Sigmoid colon (tissue), 4 donors: Measurements from ENCODE around the gene YLPM1.

ENCODE experiments used
- EP300 ChIP-seq, 4 donors: sonication (generic); formaldehyde crosslinking; IDR thresholded peaks; one replicate each; pipeline ENCODE4 v1.6.1; 2017; ENCODE audit warnings: antibody characterized with exemption in 4 of 4
- POLR2A ChIP-seq, 2 donors: fragments of 450-650 bp; IDR thresholded peaks; one replicate each; pipeline ENCODE4 v1.6.1; 2016; ENCODE audit warnings: antibody characterized with exemption in 2 of 2, mild to moderate bottlenecking in 2 of 2, moderate library complexity in 2 of 2
- POLR2AphosphoS5 ChIP-seq, 4 donors: sonication (generic); formaldehyde crosslinking; IDR thresholded peaks; one replicate each; pipeline ENCODE4 v1.6.1; 2017; ENCODE audit warnings: antibody characterized with exemption in 4 of 4
- TF ChIP-seq, protein P1 (sequence below), 4 experiments: fragments of 450-650 bp in 3 of 4; fragments of 200-600 bp in 1 of 4; IDR thresholded peaks; one replicate each; pipeline ENCODE4 v1.5.1; 2016 to 2019; ENCODE audit warnings: antibody characterized with exemption in 4 of 4, mild to moderate bottlenecking in 3 of 4, moderate library complexity in 2 of 4

- TF ChIP-seq, protein P1, sequence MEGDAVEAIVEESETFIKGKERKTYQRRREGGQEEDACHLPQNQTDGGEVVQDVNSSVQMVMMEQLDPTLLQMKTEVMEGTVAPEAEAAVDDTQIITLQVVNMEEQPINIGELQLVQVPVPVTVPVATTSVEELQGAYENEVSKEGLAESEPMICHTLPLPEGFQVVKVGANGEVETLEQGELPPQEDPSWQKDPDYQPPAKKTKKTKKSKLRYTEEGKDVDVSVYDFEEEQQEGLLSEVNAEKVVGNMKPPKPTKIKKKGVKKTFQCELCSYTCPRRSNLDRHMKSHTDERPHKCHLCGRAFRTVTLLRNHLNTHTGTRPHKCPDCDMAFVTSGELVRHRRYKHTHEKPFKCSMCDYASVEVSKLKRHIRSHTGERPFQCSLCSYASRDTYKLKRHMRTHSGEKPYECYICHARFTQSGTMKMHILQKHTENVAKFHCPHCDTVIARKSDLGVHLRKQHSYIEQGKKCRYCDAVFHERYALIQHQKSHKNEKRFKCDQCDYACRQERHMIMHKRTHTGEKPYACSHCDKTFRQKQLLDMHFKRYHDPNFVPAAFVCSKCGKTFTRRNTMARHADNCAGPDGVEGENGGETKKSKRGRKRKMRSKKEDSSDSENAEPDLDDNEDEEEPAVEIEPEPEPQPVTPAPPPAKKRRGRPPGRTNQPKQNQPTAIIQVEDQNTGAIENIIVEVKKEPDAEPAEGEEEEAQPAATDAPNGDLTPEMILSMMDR (IDR thresholded peaks at IDR 0.05) = no peak
- no peak for TF ChIP-seq POLR2A (IDR thresholded peaks at IDR 0.05)
- TF ChIP-seq POLR2AphosphoS5 (IDR thresholded peaks at IDR 0.05) = no peak
- TF ChIP-seq EP300 (IDR thresholded peaks at IDR 0.05) = no peak
These were observed 119.2 kb downstream of the YLPM1 start for GRCh38 chr14:74882103-74882920.
